NCI-H446 (cell line): Measurements from ENCODE around the gene AFAP1.

Experiments used
- DNase-seq, 2 experiments: peaks; one replicate each; lab custom pipeline; 2025; lab: John Stamatoyannopoulos, UW

The AFAP1 gene, protein sequence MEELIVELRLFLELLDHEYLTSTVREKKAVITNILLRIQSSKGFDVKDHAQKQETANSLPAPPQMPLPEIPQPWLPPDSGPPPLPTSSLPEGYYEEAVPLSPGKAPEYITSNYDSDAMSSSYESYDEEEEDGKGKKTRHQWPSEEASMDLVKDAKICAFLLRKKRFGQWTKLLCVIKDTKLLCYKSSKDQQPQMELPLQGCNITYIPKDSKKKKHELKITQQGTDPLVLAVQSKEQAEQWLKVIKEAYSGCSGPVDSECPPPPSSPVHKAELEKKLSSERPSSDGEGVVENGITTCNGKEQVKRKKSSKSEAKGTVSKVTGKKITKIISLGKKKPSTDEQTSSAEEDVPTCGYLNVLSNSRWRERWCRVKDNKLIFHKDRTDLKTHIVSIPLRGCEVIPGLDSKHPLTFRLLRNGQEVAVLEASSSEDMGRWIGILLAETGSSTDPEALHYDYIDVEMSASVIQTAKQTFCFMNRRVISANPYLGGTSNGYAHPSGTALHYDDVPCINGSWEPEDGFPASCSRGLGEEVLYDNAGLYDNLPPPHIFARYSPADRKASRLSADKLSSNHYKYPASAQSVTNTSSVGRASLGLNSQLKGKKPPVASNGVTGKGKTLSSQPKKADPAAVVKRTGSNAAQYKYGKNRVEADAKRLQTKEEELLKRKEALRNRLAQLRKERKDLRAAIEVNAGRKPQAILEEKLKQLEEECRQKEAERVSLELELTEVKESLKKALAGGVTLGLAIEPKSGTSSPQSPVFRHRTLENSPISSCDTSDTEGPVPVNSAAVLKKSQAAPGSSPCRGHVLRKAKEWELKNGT

GRCh38 chr4:7939377-7940108 is at the start of gene AFAP1:
Gene AFAP1, minus strand, starts transcription at chr4:7939861. Its CDS starts 67,783 bp downstream, at chr4:7872078.
- DNase-seq = peak; percentile 14 to 86

DNA sequence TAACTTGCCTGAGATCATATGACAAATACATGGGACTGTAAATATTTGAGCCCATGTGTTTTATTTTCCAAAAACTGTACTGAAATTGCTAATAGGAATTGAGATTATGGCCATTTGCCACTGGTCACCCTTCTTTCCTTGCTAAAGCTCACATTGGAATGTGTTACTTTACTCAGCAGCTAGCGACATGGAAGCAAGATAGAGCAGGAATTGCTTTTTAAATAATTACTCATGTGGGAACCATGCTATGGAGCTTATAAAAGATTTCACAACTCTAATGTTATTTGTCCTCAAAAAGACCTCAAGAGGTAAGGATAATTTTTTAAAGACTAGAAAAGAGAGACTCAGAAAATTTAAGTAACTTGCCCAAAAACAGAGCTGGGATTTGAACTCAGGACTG is 48.8 kb upstream of the AFAP1 start:
- no peak for DNase-seq

- DNase-seq = peak; percentile 10 to 64
These were observed 47.7 kb upstream of the AFAP1 start for GRCh38 chr4:7987148-7987989.

- no peak for DNase-seq
These were observed 46.3 kb upstream of the AFAP1 start for GRCh38 chr4:7985891-7986441.

GRCh38 chr4:7985072-7985471 is 45.4 kb upstream of the AFAP1 start:
- DNase-seq = no peak

DNA sequence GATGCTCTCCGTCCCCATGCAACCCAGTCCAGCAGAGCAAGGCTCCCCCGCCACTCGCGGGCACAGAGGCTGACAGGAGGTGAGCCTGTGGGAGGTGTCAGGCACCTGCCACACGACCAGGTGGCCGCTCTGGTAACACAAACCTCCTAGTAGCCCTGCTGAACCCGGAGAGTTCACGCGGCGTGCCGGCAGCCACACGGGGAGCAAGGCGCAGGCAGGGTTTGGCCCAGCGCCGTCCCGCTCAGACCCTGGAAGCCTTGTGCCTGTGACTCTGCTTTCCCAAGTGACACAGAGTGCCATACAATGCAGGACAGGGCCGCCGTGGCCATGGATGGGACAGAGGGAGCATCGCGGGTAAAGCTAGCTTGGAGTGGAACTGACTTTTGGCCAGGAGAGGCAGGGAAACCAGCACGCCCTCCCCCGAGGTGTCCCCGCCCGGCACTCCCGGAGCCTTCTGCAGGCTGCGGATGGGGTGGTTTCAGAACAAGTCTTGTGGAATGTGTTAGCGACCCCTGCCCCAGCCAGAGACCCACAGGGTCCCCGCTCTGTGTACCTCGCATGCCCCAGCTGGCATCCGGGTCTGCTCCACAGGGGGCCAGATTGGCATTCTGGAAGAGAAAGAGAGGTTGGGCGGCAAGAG is 44.7 kb upstream of the AFAP1 start:
- DNase-seq = no peak

DNA sequence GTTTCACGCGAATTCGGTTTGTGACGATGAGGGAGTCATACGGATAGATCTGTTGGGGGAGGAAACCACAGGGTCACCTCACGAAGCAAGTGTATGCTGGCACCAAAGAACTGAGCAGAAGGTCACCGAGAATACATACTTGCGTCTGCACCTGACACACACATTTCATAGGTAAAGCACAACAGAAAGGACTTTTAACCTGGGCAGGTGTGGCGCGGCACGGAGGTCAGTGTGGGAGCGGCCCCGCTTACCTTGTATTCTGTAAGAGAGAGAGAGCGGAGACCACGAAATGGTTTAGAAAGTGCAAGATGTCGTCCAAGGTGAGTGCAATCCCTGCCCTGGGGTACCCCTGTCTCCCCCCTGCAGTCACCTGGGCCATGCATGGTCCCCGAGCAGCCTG is 43.6 kb upstream of the AFAP1 start:
- no peak for DNase-seq

DNA sequence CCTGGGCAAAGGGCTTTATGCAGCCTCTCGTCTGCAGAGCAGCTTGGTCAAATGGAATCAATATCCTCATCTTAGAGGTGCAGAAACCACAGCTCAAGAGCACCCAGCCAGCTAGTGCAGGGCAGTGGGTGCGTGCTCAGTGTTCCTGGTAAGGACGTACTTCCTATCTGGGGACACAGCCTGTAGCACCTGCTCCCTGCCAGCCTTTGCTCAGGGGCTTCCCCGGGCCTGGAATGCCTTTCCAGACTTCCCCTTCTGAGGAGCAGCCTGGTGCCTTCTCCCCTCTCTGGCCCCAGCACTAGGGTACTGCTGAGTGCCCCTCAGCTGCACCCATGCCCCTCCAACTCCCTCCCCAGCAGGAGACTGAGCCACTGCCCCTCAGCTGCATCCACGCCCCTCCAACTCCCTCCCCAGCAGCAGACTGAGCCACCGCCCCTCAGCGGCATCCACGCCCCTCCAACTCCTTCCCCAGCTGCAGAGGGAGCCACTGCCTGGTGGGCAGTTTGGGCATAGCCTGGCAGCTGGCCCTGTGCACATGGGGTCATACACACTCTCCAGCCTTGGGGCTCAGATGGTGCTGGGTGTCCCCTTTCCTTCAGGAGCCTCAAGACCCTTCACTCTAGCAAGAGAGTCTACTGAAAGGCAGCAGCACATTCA is 42.2 kb upstream of the AFAP1 start:
- DNase-seq = no peak

DNA sequence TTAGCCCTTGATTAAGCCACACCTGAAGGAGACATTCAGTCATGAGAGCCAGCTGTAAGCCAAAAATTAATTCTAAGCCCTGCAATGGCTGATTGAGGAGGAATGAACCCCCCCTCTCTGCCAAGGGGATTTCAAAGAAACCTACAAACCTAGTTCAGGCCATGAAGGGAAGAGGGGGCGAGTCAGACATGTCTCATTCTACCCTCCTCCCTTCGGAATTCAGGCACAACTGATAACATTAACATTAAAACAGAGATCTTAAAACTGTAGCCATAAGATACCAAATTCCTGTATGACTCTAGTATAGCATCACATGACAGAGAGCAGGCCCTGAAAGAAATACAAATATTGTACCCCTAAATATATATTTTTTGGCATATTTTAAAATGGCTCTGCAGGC is 40.4 kb upstream of the AFAP1 start:
- no peak for DNase-seq

DNA sequence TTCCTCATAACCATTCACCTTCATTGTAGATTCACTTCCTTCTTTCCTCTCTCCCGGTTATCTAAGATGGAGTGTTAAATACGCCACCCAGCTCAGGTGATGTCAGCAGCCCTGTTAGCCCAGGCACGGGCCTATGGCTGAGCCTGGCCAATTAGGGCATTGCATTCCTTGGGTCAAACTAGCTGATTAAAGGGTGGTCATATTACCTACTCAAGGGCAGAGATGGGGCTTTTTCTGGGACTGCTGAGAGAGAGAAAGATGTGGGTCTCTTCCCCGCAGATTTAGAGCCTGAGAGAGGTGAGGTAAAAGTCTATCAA is 39.9 kb upstream of the AFAP1 start:
- DNase-seq = no peak

- no peak for DNase-seq
These were observed 39.4 kb upstream of the AFAP1 start for GRCh38 chr4:7978907-7979651.

DNA sequence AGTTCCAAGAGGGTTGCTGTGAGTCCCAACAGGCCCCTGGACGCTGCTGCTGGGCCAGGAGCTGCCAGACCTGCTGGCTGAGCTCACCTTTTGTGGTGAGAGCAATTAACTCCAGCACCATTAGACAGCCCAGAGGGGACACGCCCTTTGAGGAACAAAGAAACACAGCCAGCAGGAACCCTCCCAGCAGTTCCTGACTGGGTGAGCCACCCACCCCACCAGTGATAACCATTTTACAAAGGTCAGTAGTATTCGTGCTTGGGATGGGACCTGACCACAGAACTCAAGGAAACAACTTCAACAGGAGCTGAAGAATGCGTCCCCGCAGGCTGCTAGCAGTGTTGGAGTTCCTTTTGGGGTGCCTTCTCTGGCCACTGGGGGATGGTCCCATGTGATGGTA is 38.8 kb upstream of the AFAP1 start:
- no peak for DNase-seq

- DNase-seq = no peak
These were observed 37.0 kb upstream of the AFAP1 start for GRCh38 chr4:7976634-7977033.

DNA sequence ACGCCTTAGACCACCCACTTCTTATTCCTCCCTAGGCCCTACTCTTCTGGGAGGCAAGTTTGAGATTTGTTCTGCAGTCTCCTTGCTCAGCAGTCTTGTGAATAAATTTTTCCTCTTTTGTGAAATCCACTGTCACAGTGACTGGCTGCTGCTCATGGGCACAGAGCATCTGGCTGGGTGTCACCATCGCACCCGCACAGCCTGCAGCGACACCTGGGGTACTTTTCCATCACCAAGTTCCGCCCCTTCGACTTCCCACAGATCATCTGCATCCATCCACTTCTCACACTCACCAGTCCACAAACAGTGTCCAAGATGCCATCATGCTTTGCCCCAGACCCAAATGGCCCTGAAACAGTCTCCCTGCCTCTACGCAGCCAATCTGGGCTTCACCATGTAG is 36.4 kb upstream of the AFAP1 start:
- DNase-seq = no peak

- no peak for DNase-seq
These were observed 34.8 kb upstream of the AFAP1 start for GRCh38 chr4:7974425-7974824.

- DNase-seq = no peak
These were observed 33.9 kb upstream of the AFAP1 start for GRCh38 chr4:7973545-7973981.

DNA sequence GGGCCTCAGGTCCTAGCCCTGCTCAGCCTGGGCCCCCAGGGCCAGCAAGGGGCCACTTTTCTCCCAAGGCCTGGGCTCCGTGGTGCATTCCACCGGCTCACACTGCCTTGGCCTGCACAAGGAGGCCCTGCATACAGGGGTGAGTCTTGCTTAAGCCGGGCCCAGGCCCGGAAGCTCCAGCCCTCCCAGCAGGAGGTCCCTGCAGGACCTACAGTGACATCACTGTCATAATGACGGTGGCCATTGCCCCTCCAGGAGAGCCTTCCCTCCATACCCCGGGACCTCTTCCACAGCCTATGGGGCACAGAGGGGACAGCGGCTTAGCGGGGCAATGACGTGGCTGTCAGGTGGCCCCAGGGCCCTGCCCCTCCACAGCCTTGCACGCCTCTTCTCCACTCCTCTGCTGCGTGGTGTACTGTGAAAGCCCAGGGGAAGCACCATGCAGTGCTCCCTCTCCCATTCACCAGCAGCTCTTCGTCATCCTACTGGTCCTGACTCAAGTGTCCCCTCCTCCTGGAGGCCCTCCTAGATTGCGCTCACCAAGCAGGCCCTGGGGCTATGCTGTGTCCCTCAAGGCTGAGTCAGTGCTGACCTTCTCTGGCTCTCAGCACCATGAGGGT is 32.3 kb upstream of the AFAP1 start:
- no peak for DNase-seq

DNA sequence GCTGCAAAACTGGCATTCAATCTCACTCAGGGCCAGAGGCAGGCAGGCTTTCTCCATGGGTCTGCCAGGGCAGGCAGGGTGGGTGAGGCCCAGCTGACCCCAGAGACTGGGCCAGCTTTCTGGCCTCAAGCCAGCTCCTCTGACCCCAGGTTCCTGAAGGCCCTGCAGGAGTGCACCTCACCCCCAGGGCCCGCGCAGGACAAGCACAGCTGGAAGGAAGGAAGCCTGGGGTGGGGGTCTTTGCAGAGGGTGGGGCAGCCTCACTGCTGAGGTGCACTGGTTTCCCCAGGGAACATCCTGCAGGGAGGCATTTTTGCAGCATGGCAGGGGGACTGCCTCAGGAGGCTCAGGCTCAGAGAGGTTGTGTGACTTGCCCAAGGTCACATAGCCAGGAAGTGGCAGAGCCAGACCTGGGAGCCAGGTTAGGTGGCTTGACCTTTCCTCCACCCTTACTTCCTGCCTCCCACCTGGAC is 31.5 kb upstream of the AFAP1 start:
- DNase-seq = no peak

- DNase-seq = no peak
These were observed 30.8 kb upstream of the AFAP1 start for GRCh38 chr4:7970361-7970946.
